Measurements from ENCODE around the gene UBE4B.

UBE4B gene

DNA sequence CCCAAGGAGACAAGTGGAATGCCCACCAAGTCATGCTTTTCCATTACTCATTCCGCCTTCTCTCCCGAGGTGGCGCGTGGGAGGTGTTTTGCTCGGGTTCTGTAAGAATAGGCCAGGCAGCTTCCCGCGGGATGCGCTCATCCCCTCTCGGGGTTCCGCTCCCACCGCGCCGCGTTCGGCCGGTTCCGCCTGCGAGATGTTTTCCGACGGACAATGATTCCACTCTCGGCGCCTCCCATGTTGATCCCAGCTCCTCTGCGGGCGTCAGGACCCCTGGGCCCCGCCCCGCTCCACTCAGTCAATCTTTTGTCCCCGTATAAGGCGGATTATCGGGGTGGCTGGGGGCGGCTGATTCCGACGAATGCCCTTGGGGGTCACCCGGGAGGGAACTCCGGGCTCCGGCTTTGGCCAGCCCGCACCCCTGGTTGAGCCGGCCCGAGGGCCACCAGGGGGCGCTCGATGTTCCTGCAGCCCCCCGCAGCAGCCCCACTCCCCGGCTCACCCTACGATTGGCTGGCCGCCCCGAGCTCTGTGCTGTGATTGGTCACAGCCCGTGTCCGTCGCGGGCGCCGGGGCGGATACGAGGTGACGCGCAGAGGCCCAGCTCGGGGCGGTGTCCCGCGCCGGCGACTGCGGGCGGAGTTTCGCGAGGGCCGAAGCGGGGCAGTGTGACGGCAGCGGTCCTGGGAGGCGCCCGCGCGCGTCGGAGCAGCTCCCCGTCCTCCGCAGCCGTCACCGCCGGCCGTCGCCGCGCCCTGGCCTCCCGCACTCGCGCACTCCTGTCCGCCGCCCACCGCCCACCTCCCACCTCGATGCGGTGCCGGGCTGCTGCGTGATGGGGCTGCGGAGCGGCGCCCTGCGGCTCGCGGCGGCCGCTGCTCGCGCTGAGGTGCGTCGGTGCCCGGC, 177.4 kb downstream of the UBE4B start, which contains the start of gene KIF1B:
Gene KIF1B (plus strand): TSS at position 666 of the 906 bp plus-strand sequence. CDS start 21,759 bp downstream, outside the sequence.
- Histone ChIP-seq H4K20me1 (ENCODE audit: insufficient read depth, low read length) (no peaks in the 10 kb centered on the region), H3K9me2 (replicated peaks; ENCODE audit: insufficient read depth, low read length) (no peaks in the 10 kb centered on the region), H2AFZ (ENCODE audit: low read length) (peak within 1 kb of the TSS; percentile 98), H3K27me3 (replicated peaks; ENCODE audit: insufficient read depth, low read length) (no peaks in the 10 kb centered on the region), H3K4me3 (ENCODE audit: low read length) (peak within 1 kb of the TSS; percentile 99), H3K4me1 (ENCODE audit: low read length) (peaks cover 10% of the 10 kb centered on the region; the same call in 1 of the 2 replicates), H3K9me3 (replicated peaks; ENCODE audit: insufficient read depth, low read length) (no peaks in the 10 kb centered on the region), H3F3A (ENCODE audit: insufficient read depth, low read length) (no peaks in the 10 kb centered on the region), H3K36me3 (replicated peaks; ENCODE audit: insufficient read depth, low read length) (no peaks in the 10 kb centered on the region), H3K27ac (ENCODE audit: low read length) (peak within 1 kb of the TSS; percentile 29; the same call in 1 of the 2 replicates), H3K79me2 (ENCODE audit: low read length) (peaks cover 35% of the 10 kb centered on the region), H3K4me2 (ENCODE audit: low read depth, low read length) (peak within 1 kb of the TSS; percentile 99), H3K9ac (ENCODE audit: low read length) (peak within 1 kb of the TSS; percentile 83)
- peak; percentile 98 for DNase-seq
- no peak for TF ChIP-seq EZH2phosphoT487 (IDR thresholded peaks at IDR 0.05; ENCODE audit: low read length)
- TF ChIP-seq, protein P1, sequence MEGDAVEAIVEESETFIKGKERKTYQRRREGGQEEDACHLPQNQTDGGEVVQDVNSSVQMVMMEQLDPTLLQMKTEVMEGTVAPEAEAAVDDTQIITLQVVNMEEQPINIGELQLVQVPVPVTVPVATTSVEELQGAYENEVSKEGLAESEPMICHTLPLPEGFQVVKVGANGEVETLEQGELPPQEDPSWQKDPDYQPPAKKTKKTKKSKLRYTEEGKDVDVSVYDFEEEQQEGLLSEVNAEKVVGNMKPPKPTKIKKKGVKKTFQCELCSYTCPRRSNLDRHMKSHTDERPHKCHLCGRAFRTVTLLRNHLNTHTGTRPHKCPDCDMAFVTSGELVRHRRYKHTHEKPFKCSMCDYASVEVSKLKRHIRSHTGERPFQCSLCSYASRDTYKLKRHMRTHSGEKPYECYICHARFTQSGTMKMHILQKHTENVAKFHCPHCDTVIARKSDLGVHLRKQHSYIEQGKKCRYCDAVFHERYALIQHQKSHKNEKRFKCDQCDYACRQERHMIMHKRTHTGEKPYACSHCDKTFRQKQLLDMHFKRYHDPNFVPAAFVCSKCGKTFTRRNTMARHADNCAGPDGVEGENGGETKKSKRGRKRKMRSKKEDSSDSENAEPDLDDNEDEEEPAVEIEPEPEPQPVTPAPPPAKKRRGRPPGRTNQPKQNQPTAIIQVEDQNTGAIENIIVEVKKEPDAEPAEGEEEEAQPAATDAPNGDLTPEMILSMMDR (IDR thresholded peaks at IDR 0.05; ENCODE audit: low read length), result peak; percentile 86

- no peaks in the 10 kb centered on the region for H3K36me3 ChIP-seq (replicated peaks; ENCODE audit: insufficient read depth, low read length)
Observed at GRCh38 chr1:10210841-10211804, 178.4 kb downstream of the UBE4B start.

DNA sequence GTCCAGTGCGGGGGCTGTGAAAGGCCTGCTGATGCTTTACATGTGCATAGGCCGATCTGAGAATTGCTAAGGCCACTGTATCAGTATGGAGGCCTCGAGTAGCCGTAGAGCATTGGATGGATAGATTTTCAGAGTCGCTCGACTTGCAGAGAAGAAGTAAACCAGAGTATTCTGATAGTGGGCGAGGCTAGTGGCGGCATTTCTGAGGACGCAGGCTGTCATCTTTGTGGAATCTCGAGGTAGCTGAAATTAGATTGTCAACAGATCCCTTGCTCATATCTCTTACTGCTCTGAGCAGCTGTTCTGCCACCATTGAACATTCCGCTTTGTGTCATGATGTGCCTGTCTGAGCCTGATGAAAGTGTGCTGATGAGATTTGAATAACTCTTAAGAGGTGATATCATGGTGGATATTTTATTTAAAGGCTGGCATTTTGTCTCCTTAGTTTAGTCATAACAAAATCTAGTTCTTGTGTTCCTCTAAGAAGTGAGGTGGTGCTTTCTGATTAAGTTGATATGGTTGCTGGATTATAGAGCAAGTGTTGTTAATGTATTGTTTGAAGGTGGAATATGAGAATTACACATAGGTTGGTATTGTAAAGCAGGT, 179.2 kb downstream of the UBE4B start:
- Histone ChIP-seq H3K4me2 (ENCODE audit: low read depth, low read length) (peak overlapping the region; percentile 99), H3K9me2 (replicated peaks; ENCODE audit: insufficient read depth, low read length) (no peaks in the 10 kb centered on the region), H3K9ac (ENCODE audit: low read length) (no peak overlapping the region), H2AFZ (ENCODE audit: low read length) (no peak overlapping the region), H3K79me2 (ENCODE audit: low read length) (peaks cover 53% of the 10 kb centered on the region), H3K9me3 (replicated peaks; ENCODE audit: insufficient read depth, low read length) (no peaks in the 10 kb centered on the region), H3K4me3 (ENCODE audit: low read length) (peak overlapping the region; percentile 99), H4K20me1 (ENCODE audit: insufficient read depth, low read length) (no peaks in the 10 kb centered on the region), H3K27me3 (replicated peaks; ENCODE audit: insufficient read depth, low read length) (no peaks in the 10 kb centered on the region), H3F3A (ENCODE audit: insufficient read depth, low read length) (no peaks in the 10 kb centered on the region), H3K36me3 (replicated peaks; ENCODE audit: insufficient read depth, low read length) (no peaks in the 10 kb centered on the region), H3K4me1 (ENCODE audit: low read length) (peaks cover 10% of the 10 kb centered on the region; the same call in 1 of the 2 replicates), H3K27ac (ENCODE audit: low read length) (no peak overlapping the region)
- no peak for TF ChIP-seq EZH2 (optimal IDR thresholded peaks at IDR 0.05; ENCODE audit: low read depth, low read length)
- TF ChIP-seq EZH2phosphoT487 (IDR thresholded peaks at IDR 0.05; ENCODE audit: low read length), result no peak
- TF ChIP-seq, protein P1 (IDR thresholded peaks at IDR 0.05; ENCODE audit: low read length), result no peak
- no peak for DNase-seq

More at GRCh38 chr1:10210841-10211804, 178.4 kb downstream of the UBE4B start:
- no peaks in the 10 kb centered on the region for H3K9me2 ChIP-seq (replicated peaks; ENCODE audit: insufficient read depth, low read length)
- H3K9me3 ChIP-seq (replicated peaks; ENCODE audit: insufficient read depth, low read length), result no peaks in the 10 kb centered on the region
- H3K4me3 ChIP-seq (ENCODE audit: low read length), result peak overlapping the region; percentile 99
- H4K20me1 ChIP-seq (ENCODE audit: insufficient read depth, low read length), result no peaks in the 10 kb centered on the region
- H2AFZ ChIP-seq (ENCODE audit: low read length), result peak overlapping the region; percentile 68
- H3K4me1 ChIP-seq (ENCODE audit: low read length), result peaks cover 10% of the 10 kb centered on the region; the same call in 1 of the 2 replicates
- no peaks in the 10 kb centered on the region for H3K27me3 ChIP-seq (replicated peaks; ENCODE audit: insufficient read depth, low read length)
- H3K79me2 ChIP-seq (ENCODE audit: low read length), result peaks cover 45% of the 10 kb centered on the region
- peak overlapping the region; percentile 83 for H3K9ac ChIP-seq (ENCODE audit: low read length)
- TF ChIP-seq EZH2phosphoT487 (IDR thresholded peaks at IDR 0.05; ENCODE audit: low read length), result no peak
- TF ChIP-seq EZH2 (optimal IDR thresholded peaks at IDR 0.05; ENCODE audit: low read depth, low read length), result no peak
- TF ChIP-seq, protein P1 (IDR thresholded peaks at IDR 0.05; ENCODE audit: low read length), result no peak
- no peak overlapping the region for H3K27ac ChIP-seq (ENCODE audit: low read length)
- no peaks in the 10 kb centered on the region for H3F3A ChIP-seq (ENCODE audit: insufficient read depth, low read length)
- DNase-seq, result no peak
- peak overlapping the region; percentile 99 for H3K4me2 ChIP-seq (ENCODE audit: low read depth, low read length)

Measured in MM.1S (cell line).